Measurements from ENCODE around the gene SH2B3. TPM values are rescaled to one million over a fixed set of nuclear protein-coding genes. Genes with fewer than 3 reads are reported as not detected.

SH2B3 gene
- total and polyA plus RNA-seq, 10 donors = 11.5 to 105 (median 81.9) TPM

DNA sequence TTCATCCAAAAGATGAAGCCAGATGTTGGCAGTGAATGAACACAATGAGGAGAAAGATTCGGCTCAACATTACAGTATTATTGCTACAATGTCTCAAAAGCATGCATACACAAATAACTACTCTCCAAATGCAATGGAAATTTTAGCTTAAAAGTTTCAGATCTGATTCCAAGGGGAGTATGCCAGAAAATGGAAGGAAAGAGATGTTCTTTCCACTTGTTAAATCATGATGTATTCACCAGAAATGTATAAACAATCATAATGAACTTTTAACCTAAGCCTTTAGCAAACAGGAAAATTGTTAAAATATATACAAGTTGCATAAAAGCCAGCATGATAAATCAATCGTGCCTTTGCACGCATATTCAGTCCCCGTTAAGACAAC is 62.1 kb downstream of the SH2B3 start:
- TF ChIP-seq POLR2A (IDR thresholded peaks at IDR 0.05) (no peak), POLR2AphosphoS5 (IDR thresholded peaks at IDR 0.05) (no peak)
- TF ChIP-seq, protein P1, sequence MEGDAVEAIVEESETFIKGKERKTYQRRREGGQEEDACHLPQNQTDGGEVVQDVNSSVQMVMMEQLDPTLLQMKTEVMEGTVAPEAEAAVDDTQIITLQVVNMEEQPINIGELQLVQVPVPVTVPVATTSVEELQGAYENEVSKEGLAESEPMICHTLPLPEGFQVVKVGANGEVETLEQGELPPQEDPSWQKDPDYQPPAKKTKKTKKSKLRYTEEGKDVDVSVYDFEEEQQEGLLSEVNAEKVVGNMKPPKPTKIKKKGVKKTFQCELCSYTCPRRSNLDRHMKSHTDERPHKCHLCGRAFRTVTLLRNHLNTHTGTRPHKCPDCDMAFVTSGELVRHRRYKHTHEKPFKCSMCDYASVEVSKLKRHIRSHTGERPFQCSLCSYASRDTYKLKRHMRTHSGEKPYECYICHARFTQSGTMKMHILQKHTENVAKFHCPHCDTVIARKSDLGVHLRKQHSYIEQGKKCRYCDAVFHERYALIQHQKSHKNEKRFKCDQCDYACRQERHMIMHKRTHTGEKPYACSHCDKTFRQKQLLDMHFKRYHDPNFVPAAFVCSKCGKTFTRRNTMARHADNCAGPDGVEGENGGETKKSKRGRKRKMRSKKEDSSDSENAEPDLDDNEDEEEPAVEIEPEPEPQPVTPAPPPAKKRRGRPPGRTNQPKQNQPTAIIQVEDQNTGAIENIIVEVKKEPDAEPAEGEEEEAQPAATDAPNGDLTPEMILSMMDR (IDR thresholded peaks at IDR 0.05 in 8 of 11, conservative IDR thresholded peaks at IDR 0.05 in 3 of 11) = no peak
- Histone ChIP-seq H3K4me1 (peaks cover 0 to 9% (median 0%) of the 10 kb centered on the region in 6 donors), H3K9me3 (no peaks in the 10 kb centered on the region), H3K27ac (peak overlapping the region in 1 of 8 donors; percentile 9), H3K36me3 (peaks cover 0 to 93% (median 30%) of the 10 kb centered on the region in 6 donors), H3K27me3 (replicated peaks in 1 of 7) (no peaks in the 10 kb centered on the region), H3K4me3 (no peak overlapping the region)
- DNase-seq = no peak
- intact Hi-C loops (cut with DNase I; ENCODE audit: low total_unique reads) = no loop called here
- 93 to 95% (median 94%) methylated on average over 4 of the region's 4 CpGs for WGBS, 5 donors

DNA sequence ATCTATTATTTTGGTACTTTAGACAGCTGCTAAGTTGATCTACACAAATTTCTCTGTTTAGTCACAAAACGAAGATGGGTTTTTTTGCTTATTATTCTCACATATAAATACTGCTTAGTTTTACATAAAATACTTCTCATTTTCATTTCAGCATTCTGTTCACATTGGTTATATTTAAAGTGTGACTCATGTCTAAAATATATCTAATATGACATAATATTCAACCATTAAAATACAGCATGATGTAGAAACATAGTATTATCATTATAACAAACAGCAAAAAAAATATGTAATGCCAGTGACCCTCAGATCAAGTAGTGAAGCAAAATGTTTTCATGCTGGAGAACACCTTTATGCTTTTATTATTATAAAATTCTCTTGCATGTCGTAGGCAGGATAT is 63.7 kb downstream of the SH2B3 start:
- Histone ChIP-seq H3K27ac (no peak overlapping the region), H3K4me1 (no peaks in the 10 kb centered on the region), H3K27me3 (replicated peaks in 1 of 7) (no peaks in the 10 kb centered on the region), H3K9me3 (no peaks in the 10 kb centered on the region), H3K4me3 (no peak overlapping the region), H3K36me3 (peaks cover 3 to 99% (median 36%) of the 10 kb centered on the region in 6 donors)
- TF ChIP-seq, protein P1 (IDR thresholded peaks at IDR 0.05 in 8 of 11, conservative IDR thresholded peaks at IDR 0.05 in 3 of 11) = no peak
- TF ChIP-seq POLR2AphosphoS5 (IDR thresholded peaks at IDR 0.05) (no peak), POLR2A (IDR thresholded peaks at IDR 0.05) (no peak)
- whole genome bisulfite sequencing, 5 donors = 78 to 92% (median 84%) methylated on average over 2 of the region's 2 CpGs
- DNase-seq = no peak
- intact Hi-C loops (cut with DNase I; ENCODE audit: low total_unique reads) = no loop called here

DNA sequence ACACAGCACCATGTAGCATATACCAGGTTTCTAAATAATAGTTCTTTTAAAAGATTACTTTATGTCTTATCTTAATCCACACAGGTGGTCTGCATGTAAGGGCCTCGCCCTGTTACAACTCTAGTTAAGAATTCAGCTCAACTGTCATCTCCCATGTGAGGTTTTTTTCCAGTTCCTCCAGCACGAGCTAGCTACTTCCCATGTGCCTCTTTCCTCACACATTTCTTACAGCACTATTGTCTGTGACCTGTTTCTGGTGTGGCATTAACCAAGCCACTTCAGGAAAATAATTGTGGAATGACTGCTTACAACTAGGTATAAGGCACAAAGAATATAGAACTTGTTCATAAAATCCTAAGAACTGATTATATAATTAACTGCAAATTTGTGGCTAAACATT is 65.5 kb downstream of the SH2B3 start:
- intact Hi-C loops (cut with DNase I; ENCODE audit: low total_unique reads) = no loop called here
- 57 to 86% (median 65%) methylated on average over 2 of the region's 2 CpGs for WGBS, 5 donors
- Histone ChIP-seq H3K27ac (no peak overlapping the region), H3K27me3 (replicated peaks in 1 of 7) (no peaks in the 10 kb centered on the region), H3K36me3 (peaks cover 3 to 100% (median 45%) of the 10 kb centered on the region in 6 donors), H3K4me3 (no peak overlapping the region), H3K4me1 (no peaks in the 10 kb centered on the region), H3K9me3 (no peaks in the 10 kb centered on the region)
- DNase-seq = no peak
- TF ChIP-seq POLR2AphosphoS5 (IDR thresholded peaks at IDR 0.05) = no peak
- TF ChIP-seq POLR2A (IDR thresholded peaks at IDR 0.05) = no peak
- TF ChIP-seq, protein P1 (IDR thresholded peaks at IDR 0.05 in 8 of 11, conservative IDR thresholded peaks at IDR 0.05 in 3 of 11) = no peak

DNA sequence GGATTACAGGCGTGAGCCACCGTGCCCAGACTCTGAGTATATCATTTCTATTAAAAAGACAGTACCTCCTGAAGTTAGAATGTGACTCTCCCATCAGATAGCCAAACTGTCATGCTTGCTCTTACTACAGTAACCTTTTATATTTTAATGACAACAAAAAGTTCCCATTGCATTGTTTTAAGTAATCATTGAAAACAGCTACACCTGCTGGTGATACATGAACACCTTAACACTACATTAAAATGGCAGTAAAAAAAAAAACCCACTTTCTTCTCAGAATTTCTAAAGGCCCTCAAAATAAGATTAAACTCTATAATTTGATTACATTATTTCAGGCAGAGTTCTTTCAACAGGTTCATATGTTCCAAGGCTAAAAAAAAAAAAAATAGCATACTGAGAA is 76.7 kb downstream of the SH2B3 start:
- H3K9me3 ChIP-seq = no peaks in the 10 kb centered on the region
- H3K4me1 ChIP-seq = no peaks in the 10 kb centered on the region
- H3K36me3 ChIP-seq = peaks cover 3 to 100% (median 62%) of the 10 kb centered on the region in 6 donors
- 92 to 100% (median 97%) methylated on average over 2 of the region's 2 CpGs for WGBS, 5 donors
- H3K27me3 ChIP-seq (replicated peaks in 1 of 7) = no peaks in the 10 kb centered on the region
- H3K4me3 ChIP-seq = no peak overlapping the region
- intact Hi-C loops (cut with DNase I; ENCODE audit: low total_unique reads) = no loop called here
- H3K27ac ChIP-seq = no peak overlapping the region
- DNase-seq = no peak
- TF ChIP-seq POLR2AphosphoS5 (IDR thresholded peaks at IDR 0.05) = no peak
- TF ChIP-seq, protein P1 (IDR thresholded peaks at IDR 0.05 in 8 of 11, conservative IDR thresholded peaks at IDR 0.05 in 3 of 11) = peak in 4 of 11 experiments; percentile 7 to 28 (median 15)
- TF ChIP-seq POLR2A (IDR thresholded peaks at IDR 0.05) = no peak
